HG02798 (cell line): ENCODE data around the gene UMAD1.

Experiments
- ATAC-seq: cut with Tn5 transposase; IDR thresholded peaks from one replicate; pipeline ENCODE4 v1.9.1; 2021; ENCODE audit warnings: mild to moderate bottlenecking; ENCODE audit not compliant: unreplicated experiment, poor library complexity

The UMAD1 gene

GRCh38 chr7:7867846-7868571, 227.5 kb downstream of the UMAD1 start:
- ATAC-seq, result no peak

GRCh38 chr7:7868572-7868899, 228.0 kb downstream of the UMAD1 start:
- ATAC-seq, result no peak

GRCh38 chr7:7869036-7869435, 228.5 kb downstream of the UMAD1 start:
- ATAC-seq, result no peak

- ATAC-seq, result no peak
Measured at GRCh38 chr7:7869651-7870050, 229.1 kb downstream of the UMAD1 start.

- no peak for ATAC-seq
Measured at GRCh38 chr7:7870555-7870954, 230.0 kb downstream of the UMAD1 start.

- ATAC-seq, result no peak
Measured at GRCh38 chr7:7876419-7876818, 235.9 kb downstream of the UMAD1 start.

GRCh38 chr7:7881581-7881980, 241.0 kb downstream of the UMAD1 start:
- no peak for ATAC-seq

GRCh38 chr7:7882888-7883287, 242.3 kb downstream of the UMAD1 start:
- no peak for ATAC-seq

GRCh38 chr7:7883394-7883793, 242.8 kb downstream of the UMAD1 start:
- ATAC-seq, result no peak

GRCh38 chr7:7884855-7885254, 244.3 kb downstream of the UMAD1 start:
- no peak for ATAC-seq

GRCh38 chr7:7889791-7890568, 249.4 kb downstream of the UMAD1 start:
- no peak for ATAC-seq

- ATAC-seq, result no peak
Measured at GRCh38 chr7:7895004-7895650, 254.6 kb downstream of the UMAD1 start.

GRCh38 chr7:7895754-7896153, 255.2 kb downstream of the UMAD1 start:
- ATAC-seq, result no peak

GRCh38 chr7:7897509-7897908, 257.0 kb downstream of the UMAD1 start:
- no peak for ATAC-seq

- ATAC-seq, result no peak
Measured at GRCh38 chr7:7897949-7898515, 257.5 kb downstream of the UMAD1 start.

- ATAC-seq, result no peak
Measured at GRCh38 chr7:7902845-7903244, 262.3 kb downstream of the UMAD1 start.

- no peak for ATAC-seq
Measured at GRCh38 chr7:7907306-7907705, 266.8 kb downstream of the UMAD1 start.

GRCh38 chr7:7908622-7909145, 268.1 kb downstream of the UMAD1 start:
- ATAC-seq, result no peak

GRCh38 chr7:7909376-7909775, 268.8 kb downstream of the UMAD1 start:
- no peak for ATAC-seq

- no peak for ATAC-seq
Measured at GRCh38 chr7:7911369-7912123, 271.0 kb downstream of the UMAD1 start.
